ENCODE results near the gene CENPX. TPM values are rescaled to one million over a fixed set of nuclear protein-coding genes. Genes with fewer than 3 reads are reported as not detected.
A peak's percentile ranks its signal among the peaks of the same experiment; 100 is the strongest.

The CENPX gene
- total RNA-seq, 1 experiment from 2014 or later, result 77.9 TPM

DNA sequence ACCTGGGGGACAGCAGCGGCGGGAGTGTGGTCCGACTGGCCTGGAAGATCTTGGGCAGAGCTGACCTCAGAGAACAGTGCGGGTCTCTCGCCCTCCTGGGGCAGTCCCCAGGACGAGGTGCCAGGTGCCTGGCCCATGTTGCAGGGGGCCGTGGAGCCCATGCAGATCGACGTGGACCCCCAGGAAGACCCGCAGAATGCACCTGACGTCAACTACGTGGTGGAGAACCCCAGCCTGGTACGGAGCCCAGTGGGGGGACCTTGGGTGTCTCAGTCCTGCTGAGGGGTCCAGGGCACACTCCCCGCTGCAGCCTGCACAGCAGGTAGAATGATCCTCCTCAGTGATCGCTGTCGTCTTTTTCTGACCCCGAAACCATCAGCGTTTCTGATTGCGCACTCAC, 30.5 kb upstream of the CENPX start:
- TF ChIP-seq, protein P1, sequence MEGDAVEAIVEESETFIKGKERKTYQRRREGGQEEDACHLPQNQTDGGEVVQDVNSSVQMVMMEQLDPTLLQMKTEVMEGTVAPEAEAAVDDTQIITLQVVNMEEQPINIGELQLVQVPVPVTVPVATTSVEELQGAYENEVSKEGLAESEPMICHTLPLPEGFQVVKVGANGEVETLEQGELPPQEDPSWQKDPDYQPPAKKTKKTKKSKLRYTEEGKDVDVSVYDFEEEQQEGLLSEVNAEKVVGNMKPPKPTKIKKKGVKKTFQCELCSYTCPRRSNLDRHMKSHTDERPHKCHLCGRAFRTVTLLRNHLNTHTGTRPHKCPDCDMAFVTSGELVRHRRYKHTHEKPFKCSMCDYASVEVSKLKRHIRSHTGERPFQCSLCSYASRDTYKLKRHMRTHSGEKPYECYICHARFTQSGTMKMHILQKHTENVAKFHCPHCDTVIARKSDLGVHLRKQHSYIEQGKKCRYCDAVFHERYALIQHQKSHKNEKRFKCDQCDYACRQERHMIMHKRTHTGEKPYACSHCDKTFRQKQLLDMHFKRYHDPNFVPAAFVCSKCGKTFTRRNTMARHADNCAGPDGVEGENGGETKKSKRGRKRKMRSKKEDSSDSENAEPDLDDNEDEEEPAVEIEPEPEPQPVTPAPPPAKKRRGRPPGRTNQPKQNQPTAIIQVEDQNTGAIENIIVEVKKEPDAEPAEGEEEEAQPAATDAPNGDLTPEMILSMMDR (conservative IDR thresholded peaks at IDR 0.05), result no peak
- Histone ChIP-seq H4K20me1 (ENCODE audit: control insufficient read depth, insufficient read depth, insufficient read length) (peaks cover 3% of the 10 kb centered on the region), H4K91ac (ENCODE audit: insufficient read length, low read depth, low read length) (no peak overlapping the region), H3K18ac (ENCODE audit: insufficient read length, low read depth, low read length) (no peak overlapping the region), H4K8ac (replicated peaks; ENCODE audit: insufficient read length, low read depth, low read length) (no peak overlapping the region), H3K79me1 (ENCODE audit: insufficient read depth, low read depth, low read length, poor library complexity, severe bottlenecking) (peaks cover 2% of the 10 kb centered on the region), H3K27me3 (ENCODE audit: insufficient read depth, low read length) (no peaks in the 10 kb centered on the region), H2AFZ (ENCODE audit: low read length) (no peak overlapping the region), H3K56ac (ENCODE audit: insufficient read length, low read depth, low read length) (no peak overlapping the region), H3K23ac (ENCODE audit: insufficient read length, low read depth, low read length) (no peak overlapping the region), H2BK15ac (ENCODE audit: low read depth, low read length) (no peak overlapping the region), H3K4me1 (ENCODE audit: insufficient read depth, low read length) (no peaks in the 10 kb centered on the region), H3K14ac (ENCODE audit: insufficient read depth, low read length) (no peak overlapping the region), H3K9me3 (ENCODE audit: control insufficient read depth, low read depth, low read length) (no peaks in the 10 kb centered on the region), H3K27ac (ENCODE audit: insufficient read length, low read depth, low read length) (no peak overlapping the region), H3K23me2 (ENCODE audit: insufficient read length, low read depth, low read length, poor library complexity, severe bottlenecking) (no peaks in the 10 kb centered on the region), H2AK5ac (ENCODE audit: insufficient read length, low read length) (no peak overlapping the region), H4K5ac (ENCODE audit: insufficient read length, low read depth, low read length) (no peak overlapping the region), H2BK120ac (ENCODE audit: low read depth, low read length, poor library complexity, severe bottlenecking) (no peak overlapping the region), H3K79me2 (ENCODE audit: insufficient read depth, low read length) (no peaks in the 10 kb centered on the region), H3T11ph (ENCODE audit: low read length) (no peak overlapping the region), H2BK20ac (ENCODE audit: low read depth, low read length, poor library complexity, severe bottlenecking) (no peak overlapping the region), H2BK12ac (ENCODE audit: insufficient read length, low read depth, low read length) (no peak overlapping the region), H2BK5ac (ENCODE audit: insufficient read length, low read length) (no peak overlapping the region), H3K4me2 (ENCODE audit: insufficient read depth, insufficient read length, low read length) (peak overlapping the region; percentile 72), H3K4ac (ENCODE audit: low read depth, low read length) (no peak overlapping the region), H3K9ac (ENCODE audit: extremely low read depth, insufficient read length, low read length) (no peak overlapping the region)
- H3K27me3 Mint-ChIP-seq (ENCODE audit: low read depth), result no peaks in the 10 kb centered on the region; the same call in 1 of the 2 replicates
- peak overlapping the region; percentile 83 to 89 for H3K4me3 Mint-ChIP-seq
- DNase-seq, result no peak
- H3K9me3 Mint-ChIP-seq, result no peaks in the 10 kb centered on the region
- H3K27ac Mint-ChIP-seq, result no peak overlapping the region
- peaks cover 0 to 13% of the 10 kb centered on the region in 2 experiments; a peak in 2 of 4 replicates for H3K4me1 Mint-ChIP-seq
- no CpG with 5 or more reads among the region's 19 CpGs for WGBS (ENCODE audit: extremely low coverage, insufficient read length, low lambda C conversion rate)
- H3K36me3 Mint-ChIP-seq (ENCODE audit: insufficient read depth in 1 of 3, low read depth in 3 of 3), result peaks cover 4 to 44% (median 39%) of the 10 kb centered on the region in 3 experiments; a peak in 5 of 7 replicates

Data from H9 (cell line).